ENCODE results near the gene TRIM71.
A peak's percentile ranks its signal among the peaks of the same experiment; 100 is the strongest.

Gene TRIM71

GRCh38 chr3:32815841-32816438, 1.9 kb upstream of the TRIM71 start:
- DNase-seq (ENCODE audit: low read depth), result no peak
- no peak for TF ChIP-seq CTCF (conservative IDR thresholded peaks at IDR 0.05; ENCODE audit: control insufficient read depth, insufficient read depth, low read depth, low read length)
- H3K4me3 ChIP-seq (ENCODE audit: control insufficient read depth, low read depth, low read length), result no peak overlapping the region

- peak; percentile 9 for DNase-seq (ENCODE audit: low read depth)
- peak overlapping the region; percentile 6 for H3K4me3 ChIP-seq (ENCODE audit: control insufficient read depth, low read depth, low read length)
- TF ChIP-seq CTCF (conservative IDR thresholded peaks at IDR 0.05; ENCODE audit: control insufficient read depth, insufficient read depth, low read depth, low read length), result no peak
Observed at GRCh38 chr3:32816439-32817256, 1.1 kb upstream of the TRIM71 start.

- no peak for DNase-seq (ENCODE audit: low read depth)
- TF ChIP-seq CTCF (conservative IDR thresholded peaks at IDR 0.05; ENCODE audit: control insufficient read depth, insufficient read depth, low read depth, low read length), result no peak
- H3K4me3 ChIP-seq (ENCODE audit: control insufficient read depth, low read depth, low read length), result no peak overlapping the region
Observed at GRCh38 chr3:32817257-32817557, 590 bp upstream of the TRIM71 start.

- TF ChIP-seq CTCF (conservative IDR thresholded peaks at IDR 0.05; ENCODE audit: control insufficient read depth, insufficient read depth, low read depth, low read length), result no peak
- DNase-seq (ENCODE audit: low read depth), result peak; percentile 5
- no peak overlapping the region for H3K4me3 ChIP-seq (ENCODE audit: control insufficient read depth, low read depth, low read length)
Observed at GRCh38 chr3:32818229-32818969, 602 bp downstream of the TRIM71 start.

- no peak overlapping the region for H3K4me3 ChIP-seq (ENCODE audit: control insufficient read depth, low read depth, low read length)
- TF ChIP-seq CTCF (conservative IDR thresholded peaks at IDR 0.05; ENCODE audit: control insufficient read depth, insufficient read depth, low read depth, low read length), result no peak
- no peak for DNase-seq (ENCODE audit: low read depth)
Observed at GRCh38 chr3:32818970-32819511, 1.2 kb downstream of the TRIM71 start.

- no peak overlapping the region for H3K4me3 ChIP-seq (ENCODE audit: control insufficient read depth, low read depth, low read length)
- no peak for TF ChIP-seq CTCF (conservative IDR thresholded peaks at IDR 0.05; ENCODE audit: control insufficient read depth, insufficient read depth, low read depth, low read length)
- DNase-seq (ENCODE audit: low read depth), result no peak
Observed at GRCh38 chr3:32819551-32820348, 2.0 kb downstream of the TRIM71 start.
